Measurements from ENCODE around the gene TSHR. TPM values are rescaled to one million over a fixed set of nuclear protein-coding genes. Genes with fewer than 3 reads are reported as not detected.
"Not testable (repeated sequence)": the region's sequence is repeated elsewhere in the genome, so short reads cannot be mapped to it uniquely, and the experiment has no call there.

TSHR gene
- total RNA-seq, 1 experiment from 2014 or later: not detected

DNA sequence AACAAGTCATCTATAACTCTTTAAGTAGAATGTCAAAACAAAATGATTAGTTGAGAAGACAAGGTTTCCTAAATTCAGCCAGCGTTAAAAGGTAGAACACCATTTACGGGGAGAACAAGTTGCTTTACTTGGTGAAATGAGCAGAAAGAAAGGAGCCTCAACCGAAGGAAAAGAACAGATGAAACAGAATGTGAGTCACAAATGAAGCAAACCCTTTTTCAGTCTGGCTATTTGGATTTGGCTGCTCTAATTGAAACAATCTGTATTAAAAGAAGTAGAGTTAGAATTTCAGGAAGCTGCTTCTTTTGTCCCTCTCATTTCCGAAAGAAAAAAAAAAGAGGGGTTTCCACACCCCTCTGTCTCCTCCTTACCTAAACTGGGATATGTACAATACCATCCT, 48.5 kb upstream of the TSHR start:
- no peak for ATAC-seq
- Mint-ChIP-seq H3K27ac (no peak overlapping the region), H3K4me3 (no peak overlapping the region), H3K27me3 (ENCODE audit: low read depth) (no peaks in the 10 kb centered on the region), H3K36me3 (no peaks in the 10 kb centered on the region), H3K4me1 (peaks cover 12% of the 10 kb centered on the region; the same call in 1 of the 2 replicates), H3K9me3 (no peaks in the 10 kb centered on the region)
- CTCF ChIA-PET: interaction anchor here (0.7 kb wide), 1 partner anchor 163 kb away, joined by 3 read pairs; no protein-coding TSS in a partner anchor
- TF ChIP-seq ERG (CRISPR knock-in tag; IDR thresholded peaks at IDR 0.05): no peak
- no peak for TF ChIP-seq ZNF416 (CRISPR knock-in tag; IDR thresholded peaks at IDR 0.05)
- POLR2A ChIA-PET: no interaction called here
- no peak for DNase-seq (ENCODE audit: low spot score)

- not testable (repeated sequence) for H3K27me3 Mint-ChIP-seq (ENCODE audit: low read depth); H3K9me3 Mint-ChIP-seq; H3K4me3 Mint-ChIP-seq; DNase-seq (ENCODE audit: low spot score); H3K36me3 Mint-ChIP-seq; H3K4me1 Mint-ChIP-seq; H3K27ac Mint-ChIP-seq; ATAC-seq
- ChIA-PET CTCF (interaction anchor here (1.9 kb wide), 1 partner anchor 15 kb away, joined by 7 read pairs; no protein-coding TSS in a partner anchor), POLR2A (interaction anchor here (0.6 kb wide), 1 partner anchor 607 kb away, joined by 3 read pairs; no protein-coding TSS in a partner anchor)
Measured at GRCh38 chr14:80912013-80912412, 43.4 kb upstream of the TSHR start.

GRCh38 chr14:80919622-80920021, 35.8 kb upstream of the TSHR start:
- Mint-ChIP-seq H3K36me3 (no peaks in the 10 kb centered on the region), H3K4me1 (peaks cover 24% of the 10 kb centered on the region), H3K27me3 (ENCODE audit: low read depth) (no peaks in the 10 kb centered on the region), H3K9me3 (no peaks in the 10 kb centered on the region), H3K27ac (no peak overlapping the region), H3K4me3 (no peak overlapping the region)
- ChIA-PET CTCF (no interaction called here), POLR2A (no interaction called here)
- DNase-seq (ENCODE audit: low spot score) (no peak), ATAC-seq (no peak)
- TF ChIP-seq ZNF532 (CRISPR knock-in tag; IDR thresholded peaks at IDR 0.05; ENCODE audit: borderline replicate concordance) (no peak), AFF4 (CRISPR knock-in tag; IDR thresholded peaks at IDR 0.05; ENCODE audit: borderline replicate concordance) (no peak), PRRX2 (CRISPR knock-in tag; IDR thresholded peaks at IDR 0.05) (no peak), OVOL2 (CRISPR knock-in tag; IDR thresholded peaks at IDR 0.05; ENCODE audit: borderline replicate concordance) (no peak), ZNF396 (CRISPR knock-in tag; IDR thresholded peaks at IDR 0.05; ENCODE audit: borderline replicate concordance) (no peak), ZNF138 (CRISPR knock-in tag; conservative IDR thresholded peaks at IDR 0.05) (no peak), FOXJ3 (CRISPR knock-in tag; IDR thresholded peaks at IDR 0.05; ENCODE audit: borderline replicate concordance) (no peak), MXD4 (CRISPR knock-in tag; IDR thresholded peaks at IDR 0.05; ENCODE audit: borderline replicate concordance) (no peak), ZNF671 (CRISPR knock-in tag; IDR thresholded peaks at IDR 0.05) (no peak), FOXK1 (CRISPR knock-in tag; IDR thresholded peaks at IDR 0.05) (no peak), ZNF416 (CRISPR knock-in tag; IDR thresholded peaks at IDR 0.05) (no peak), NR2C2 (CRISPR knock-in tag; IDR thresholded peaks at IDR 0.05) (no peak)
- TF ChIP-seq, protein P1, sequence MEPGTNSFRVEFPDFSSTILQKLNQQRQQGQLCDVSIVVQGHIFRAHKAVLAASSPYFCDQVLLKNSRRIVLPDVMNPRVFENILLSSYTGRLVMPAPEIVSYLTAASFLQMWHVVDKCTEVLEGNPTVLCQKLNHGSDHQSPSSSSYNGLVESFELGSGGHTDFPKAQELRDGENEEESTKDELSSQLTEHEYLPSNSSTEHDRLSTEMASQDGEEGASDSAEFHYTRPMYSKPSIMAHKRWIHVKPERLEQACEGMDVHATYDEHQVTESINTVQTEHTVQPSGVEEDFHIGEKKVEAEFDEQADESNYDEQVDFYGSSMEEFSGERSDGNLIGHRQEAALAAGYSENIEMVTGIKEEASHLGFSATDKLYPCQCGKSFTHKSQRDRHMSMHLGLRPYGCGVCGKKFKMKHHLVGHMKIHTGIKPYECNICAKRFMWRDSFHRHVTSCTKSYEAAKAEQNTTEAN (CRISPR knock-in tag; IDR thresholded peaks at IDR 0.05): no peak
